Endothelial cell of umbilical vein (primary cell): ENCODE results near the gene IGSF9B. TPM values are rescaled to one million over a fixed set of nuclear protein-coding genes. Genes with fewer than 3 reads are reported as not detected.

Experiments used
- BruUV-seq: library from RNA; stranded (reverse); fragments of 400-500 nt; replicated peaks from 2 replicates; lab custom pipeline; 2021; lab: Mats Ljungman, UMichigan
- CTCF ChIA-PET: fragments of 300-600, 350-600 bp; sonication (Branson Sonifier 250); formaldehyde crosslinking; loops from one replicate; lab custom pipeline; 2021; ENCODE audit warnings: antibody characterized with exemption, inconsistent platforms; lab: Charles Lee
- POLR2A ChIA-PET: fragments of 300-600, 350-600 bp; sonication (Branson Sonifier 250); formaldehyde crosslinking; loops from one replicate; lab custom pipeline; 2021; ENCODE audit warnings: antibody characterized with exemption, inconsistent platforms; lab: Charles Lee
- DNase-seq: peaks from one replicate; pipeline ENCODE4 v3.0.0-alpha.2; 2011; ENCODE audit warnings: low read depth, low spot score
- FAIRE-seq: peaks from 2 replicates; lab custom pipeline; 2011; peaks lifted over from hg19 to GRCh38; lab: Jason Lieb, UNC
- H2AFZ ChIP-seq: 2 replicates; pipeline ENCODE4 v1.6.0; 2012; ENCODE audit warnings: low read depth, low read length, control low read depth, inconsistent platforms
- H3K27ac ChIP-seq: 2 replicates; pipeline ENCODE4 v1.5.1; 2011; ENCODE audit warnings: low read depth, mild to moderate bottlenecking, control low read depth, low read length, moderate library complexity; ENCODE audit not compliant: insufficient read depth
- H3K27me3 ChIP-seq, 2 experiments: 2 replicates each; pipeline versions ENCODE4 v1.6.0 to v1.6.1; 2011; ENCODE audit warnings: low read length in 2 of 2, mixed read lengths in 1 of 2; ENCODE audit not compliant: control insufficient read depth in 2 of 2, insufficient read depth in 2 of 2
- H3K36me3 ChIP-seq, 2 experiments: 2 replicates in 1 of 2; 3 replicates in 1 of 2; pipeline ENCODE4 v1.5.1; 2011; ENCODE audit warnings: low read length in 2 of 2, mild to moderate bottlenecking in 1 of 2, moderate library complexity in 1 of 2; ENCODE audit not compliant: control insufficient read depth in 2 of 2, insufficient read depth in 2 of 2; ENCODE audit errors: extremely low read depth in 1 of 2
- H3K4me1 ChIP-seq: 3 replicates; pipeline ENCODE4 v1.5.1; 2011; ENCODE audit warnings: mild to moderate bottlenecking, low read length; ENCODE audit not compliant: control insufficient read depth, insufficient read depth; ENCODE audit errors: extremely low read depth
- H3K4me2 ChIP-seq: 2 replicates; pipeline ENCODE4 v1.6.1; 2011; ENCODE audit warnings: low read length, control low read depth, mixed read lengths; ENCODE audit not compliant: insufficient read depth
- H3K4me3 ChIP-seq, 3 experiments: fragments of 200-600 bp in 1 of 3; sonication (generic), shearing (Covaris generic) in 1 of 3; replicated peaks in 1 of 3; 2 replicates each; pipeline ENCODE4 v1.5.1; 2011 to 2016; ENCODE audit warnings: control low read depth in 3 of 3, low read length in 3 of 3, mild to moderate bottlenecking in 2 of 3, inconsistent platforms in 1 of 3, low read depth in 1 of 3, moderate library complexity in 1 of 3; ENCODE audit not compliant: insufficient read depth in 1 of 3
- H3K79me2 ChIP-seq: 2 replicates; pipeline ENCODE4 v1.6.0; 2012; ENCODE audit warnings: low read length, inconsistent platforms; ENCODE audit not compliant: control insufficient read depth, insufficient read depth
- H3K9ac ChIP-seq: replicated peaks from 2 replicates; pipeline ENCODE3; 2011; ENCODE audit warnings: low read length, control low read depth; ENCODE audit not compliant: insufficient read depth; ENCODE audit errors: extremely low read depth
- H3K9me1 ChIP-seq: replicated peaks from 3 replicates; pipeline ENCODE4 v1.6.0; 2011; ENCODE audit warnings: mild to moderate bottlenecking, low read length; ENCODE audit not compliant: control insufficient read depth, insufficient read depth; ENCODE audit errors: extremely low read depth
- H3K9me3 ChIP-seq: replicated peaks from 2 replicates; pipeline ENCODE4 v1.5.1; 2012; ENCODE audit warnings: low read length, inconsistent platforms; ENCODE audit not compliant: control insufficient read depth, insufficient read depth
- H4K20me1 ChIP-seq: replicated peaks from 2 replicates; pipeline ENCODE3; 2011; ENCODE audit warnings: mild to moderate bottlenecking, low read length; ENCODE audit not compliant: control insufficient read depth, insufficient read depth; ENCODE audit errors: extremely low read depth
- CTCF ChIP-seq, 2 donors: IDR thresholded peaks; 1 replicate in 1 of 2; 2 replicates in 1 of 2; pipeline ENCODE4 v1.5.1; 2011; ENCODE audit warnings: low read length in 2 of 2, mild to moderate bottlenecking in 2 of 2, moderate library complexity in 2 of 2, control low read depth in 1 of 2, inconsistent platforms in 1 of 2, low read depth in 1 of 2; ENCODE audit not compliant: insufficient read depth in 1 of 2; ENCODE audit errors: extremely low read depth in 1 of 2
- EZH2 ChIP-seq: IDR thresholded peaks from 2 replicates; pipeline ENCODE4 v1.6.1; 2012; ENCODE audit warnings: borderline replicate concordance, low read depth, mild to moderate bottlenecking, moderate library complexity, low read length, inconsistent platforms; ENCODE audit not compliant: severe bottlenecking
- FOS ChIP-seq: IDR thresholded peaks from 2 replicates; pipeline ENCODE4 v1.6.1; 2011; ENCODE audit warnings: mild to moderate bottlenecking, low read length, moderate library complexity, borderline replicate concordance; ENCODE audit not compliant: insufficient read depth
- dilution Hi-C: fragments of 300-500 bp; cut with MboI; formaldehyde crosslinking; loops from one replicate; pipeline ENCODE4 v1.15.0; 2019; ENCODE audit warnings: low sequenced_read_pairs; ENCODE audit not compliant: extremely low pct_ligation_motif_present
- intact Hi-C: fragments of 100-400 bp; cut with micrococcal nuclease; formaldehyde crosslinking; loops from one replicate; pipeline ENCODE4 v1.10.0; 2022
- polyA plus RNA-seq, 4 experiments: library from polyadenylated mRNA; depleted of rRNA in 3 of 4; stranded (reverse) in 3 of 4; unstranded in 1 of 4; fragments of >200 nt; gene quantifications; 2 replicates each; pipeline versions ENCODE4 v1.2.1 to v1.2.3, GENCODE V29; 2011 to 2012; ENCODE audit warnings: missing spikeins in 1 of 4
- total RNA-seq: library from RNA; stranded (reverse); gene quantifications from 2 replicates; pipeline ENCODE4 v1.2.3, GENCODE V29; 2021

Gene IGSF9B
- total and polyA plus RNA-seq, 2 donors (not counting 3 experiments of a cell fraction or from before 2014, with no cell fraction given), result 0.15 to 0.18 TPM

DNA sequence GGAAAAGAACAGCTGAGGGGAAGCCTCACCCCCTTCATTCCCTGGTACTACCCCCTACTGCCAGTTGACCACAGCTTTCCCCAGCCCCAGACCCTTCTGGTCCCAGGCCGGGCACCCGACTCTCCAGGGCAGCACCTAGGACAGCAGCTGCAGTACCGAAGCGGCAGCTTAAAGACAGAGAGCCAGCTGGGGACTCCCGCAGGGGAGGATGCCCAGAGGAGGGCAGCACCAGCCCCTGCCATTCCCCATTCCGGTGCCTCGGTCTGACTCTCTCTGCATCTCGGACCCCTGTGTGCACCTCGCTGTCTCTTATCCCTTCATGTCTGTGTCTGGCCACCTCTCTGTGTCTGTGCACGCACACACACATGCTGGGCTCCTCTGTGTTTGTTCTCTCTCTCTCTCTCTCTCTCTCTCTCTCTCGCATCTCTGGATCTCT, 9.4 kb downstream of the IGSF9B start:
- peak; percentile 20 for DNase-seq
- H3K36me3 ChIP-seq, result no peaks in the 10 kb centered on the region
- no TSS peak for BruUV-seq
- H3K9ac ChIP-seq, result no peak overlapping the region
- TF ChIP-seq FOS (no peak), CTCF (IDR thresholded peaks at IDR 0.05; ENCODE audit: extremely low read depth in 1 of 2, insufficient read depth in 1 of 2, low read depth in 1 of 2, low read length in 2 of 2) (peak in 1 of 2 donors; percentile 39), EZH2 (peak; percentile 8)
- no peaks in the 10 kb centered on the region for H3K9me1 ChIP-seq
- H2AFZ ChIP-seq, result no peak overlapping the region
- no peaks in the 10 kb centered on the region for H3K4me1 ChIP-seq
- peaks cover 17 to 19% of the 10 kb centered on the region in 2 experiments for H3K27me3 ChIP-seq
- H3K27ac ChIP-seq, result no peak overlapping the region
- H3K4me3 ChIP-seq, result no peak overlapping the region
- H3K9me3 ChIP-seq, result no peaks in the 10 kb centered on the region
- POLR2A ChIA-PET, result no interaction called here
- CTCF ChIA-PET, result interaction anchor here (1.0 to 1.9 kb wide), 2 partner anchors 20 to 104 kb away, joined by 3 to 5 read pairs; no protein-coding TSS in a partner anchor
- H3K79me2 ChIP-seq, result no peaks in the 10 kb centered on the region
- intact Hi-C loops (loop anchor here (5.0 kb wide), 1 partner anchor 85 kb away; no protein-coding TSS in a partner anchor), dilution Hi-C loops (no loop called here)
- H4K20me1 ChIP-seq, result no peaks in the 10 kb centered on the region
- FAIRE-seq, result no peak
- no peak overlapping the region for H3K4me2 ChIP-seq
